HG03066 (cell line): ENCODE measurements around the gene RNF11.

Source experiments
- ATAC-seq: cut with Tn5 transposase; IDR thresholded peaks from one replicate; pipeline ENCODE4 v1.9.1; 2021; ENCODE audit warnings: low read depth; ENCODE audit not compliant: unreplicated experiment

RNF11 gene

GRCh38 chr1:51293898-51294515 is 57.9 kb downstream of the RNF11 start:
- ATAC-seq = no peak

DNA sequence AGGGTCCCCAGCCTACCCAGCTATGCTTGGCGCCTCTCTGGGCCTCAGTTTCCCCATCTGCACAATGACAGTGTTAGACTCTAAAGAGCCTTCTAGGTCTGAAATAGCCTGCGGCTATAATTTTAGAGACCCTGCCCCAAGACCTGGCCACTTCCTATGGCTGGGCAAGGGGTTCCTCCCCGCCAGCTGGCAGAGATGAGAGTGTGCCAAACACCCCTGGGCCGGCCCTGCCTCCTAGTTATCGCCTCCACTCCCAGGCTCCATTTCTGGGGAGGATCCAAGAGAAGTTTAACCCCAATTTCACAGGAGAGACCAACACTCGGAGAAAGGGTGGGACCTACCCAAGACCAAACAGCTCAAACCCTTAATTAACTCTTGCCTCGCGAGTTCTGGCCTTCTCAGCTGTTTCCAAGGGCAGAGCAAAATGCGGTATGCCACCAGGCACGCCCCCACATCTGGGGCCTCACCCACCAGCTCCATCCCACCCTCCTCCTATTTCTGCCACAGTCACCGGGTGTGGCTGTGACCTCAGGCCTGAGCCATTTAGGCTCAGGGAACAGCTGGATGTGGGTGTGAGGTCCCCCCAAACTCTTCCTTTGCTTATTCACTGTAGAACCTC is 58.6 kb downstream of the RNF11 start:
- no peak for ATAC-seq

- no peak for ATAC-seq
Measured at GRCh38 chr1:51295926-51296325, 59.9 kb downstream of the RNF11 start.

GRCh38 chr1:51296383-51297357 is 60.6 kb downstream of the RNF11 start:
- ATAC-seq = peak; percentile 57

DNA sequence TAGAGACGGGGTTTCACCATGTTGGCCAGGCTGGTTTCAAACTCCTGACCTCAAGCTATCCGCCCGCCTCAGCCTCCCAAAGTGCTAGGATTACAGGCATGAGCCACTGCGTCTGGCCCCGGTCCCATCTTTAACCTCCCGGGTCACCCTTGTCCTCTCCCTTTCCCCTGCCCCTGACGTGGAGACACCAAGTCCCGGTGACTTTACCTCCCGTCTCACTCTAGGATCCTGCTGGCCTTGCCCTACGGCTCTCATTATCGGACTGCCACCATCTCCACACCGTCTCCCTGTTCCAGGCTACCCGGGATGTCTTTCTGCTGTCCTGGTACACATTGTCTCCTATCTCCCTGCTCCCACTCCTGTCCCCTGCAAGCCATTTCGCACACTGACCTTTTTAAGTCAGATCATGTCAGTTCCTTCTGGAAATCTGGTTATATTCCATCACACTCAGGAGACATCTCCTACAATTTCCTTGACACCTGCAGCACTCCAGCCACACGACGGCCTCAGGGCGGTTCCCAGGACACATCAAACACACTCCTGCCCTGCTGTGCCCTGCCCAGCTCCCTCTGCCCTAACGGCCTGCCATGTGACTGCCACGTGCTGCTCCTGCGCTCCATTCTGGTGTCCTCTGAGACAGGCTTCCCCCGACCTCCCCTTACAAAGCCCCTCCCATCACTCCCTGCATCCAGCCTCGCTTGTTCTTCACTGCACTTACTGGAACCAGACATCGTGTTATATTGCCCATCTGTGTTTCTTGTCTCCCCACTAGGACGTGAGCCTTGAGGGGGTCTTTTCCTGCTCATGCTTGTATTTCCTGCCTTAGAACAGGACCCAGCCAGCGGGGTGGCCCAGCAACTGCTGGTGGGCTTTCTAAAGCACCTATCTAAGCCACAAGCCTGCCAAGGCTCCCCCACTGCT is 61.6 kb downstream of the RNF11 start:
- ATAC-seq = no peak

DNA sequence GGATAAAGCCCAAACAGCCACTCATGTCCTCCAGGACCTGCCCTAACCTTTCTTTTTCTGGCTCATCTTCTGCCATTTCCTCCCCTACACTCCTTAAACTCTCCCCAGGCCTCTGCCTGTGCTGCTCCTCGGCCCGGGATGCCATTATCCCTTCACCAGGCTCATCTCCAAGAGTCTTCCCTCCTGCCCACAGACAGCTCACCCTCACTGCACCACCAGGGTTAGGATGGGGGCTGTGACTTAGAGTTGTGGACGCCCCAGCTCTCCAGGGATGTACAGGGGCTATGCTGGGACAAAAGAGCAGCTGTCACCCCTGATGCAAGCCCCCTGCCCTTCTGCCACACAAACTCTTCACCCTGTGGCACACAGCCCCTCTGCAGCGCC is 62.2 kb downstream of the RNF11 start:
- no peak for ATAC-seq

GRCh38 chr1:51299185-51299885 is 63.3 kb downstream of the RNF11 start:
- ATAC-seq = no peak

DNA sequence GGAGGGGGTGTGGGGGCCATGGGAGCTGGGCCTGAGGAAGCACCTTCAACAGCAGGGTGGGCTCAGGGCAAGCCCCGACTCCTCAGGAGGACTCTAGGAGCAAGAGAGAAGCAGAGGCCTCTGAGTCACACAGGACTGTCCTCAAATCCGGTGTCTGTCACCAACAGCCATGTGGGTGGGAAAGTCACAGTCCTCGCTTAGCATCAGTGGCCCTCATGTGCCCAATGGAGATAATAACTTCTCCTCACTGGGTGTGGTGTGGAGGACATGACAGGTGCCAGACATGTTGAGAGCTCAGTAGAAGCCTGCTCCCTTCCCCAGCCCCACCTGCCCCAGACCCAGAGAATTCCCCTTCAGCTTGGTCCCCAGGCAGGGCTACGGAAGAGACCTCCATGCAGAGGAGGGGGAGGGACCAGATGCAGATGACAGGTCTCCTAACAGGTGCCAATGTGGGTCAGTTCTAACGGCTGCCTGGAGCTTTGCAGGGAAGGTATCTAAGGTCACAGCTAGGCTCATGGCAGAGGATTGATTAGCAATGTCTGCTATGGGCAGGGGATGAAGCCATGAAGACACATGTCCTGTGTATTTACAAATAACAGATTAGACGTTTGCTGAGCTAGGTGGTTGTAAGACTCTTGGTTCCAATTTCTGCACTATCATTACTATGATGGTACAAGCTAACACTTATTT is 64.1 kb downstream of the RNF11 start:
- ATAC-seq = no peak

- ATAC-seq = peak; percentile 40
Measured at GRCh38 chr1:51301152-51301843, 65.2 kb downstream of the RNF11 start.

DNA sequence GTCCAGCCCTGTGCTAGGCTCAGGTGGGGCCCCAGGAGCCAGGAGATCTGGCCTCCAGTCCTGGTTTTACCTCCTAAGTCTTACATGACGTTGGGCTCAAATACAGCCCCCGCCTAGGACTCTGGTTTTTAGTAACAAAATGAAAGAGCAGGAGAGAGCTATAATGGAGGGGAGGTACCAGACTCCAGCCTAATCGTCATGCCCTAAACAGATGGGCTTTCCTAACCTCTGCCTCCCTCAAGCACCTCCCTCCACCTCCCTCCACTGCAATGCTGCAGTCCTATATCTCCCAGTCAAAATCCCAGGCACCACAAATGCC is 65.7 kb downstream of the RNF11 start:
- no peak for ATAC-seq

DNA sequence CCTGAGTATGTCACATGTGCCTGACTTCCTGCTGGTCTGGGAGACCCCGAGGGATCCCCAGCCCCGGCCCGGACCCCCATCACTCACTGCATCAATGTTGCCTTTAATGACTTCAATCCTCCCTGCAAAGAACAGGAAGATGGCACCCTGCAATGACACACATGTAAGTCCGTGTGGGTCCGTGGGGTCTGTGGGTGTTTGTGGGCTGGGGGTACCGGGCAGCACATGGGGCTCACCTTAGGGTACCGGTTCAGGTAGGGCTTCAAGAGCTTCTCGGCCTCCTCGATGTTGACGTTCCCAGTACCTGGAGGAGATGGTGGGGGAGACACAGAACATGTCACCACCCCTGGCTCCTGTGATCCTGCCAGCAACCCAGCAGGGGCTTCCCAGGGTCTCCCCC is 66.2 kb downstream of the RNF11 start:
- ATAC-seq = no peak

- no peak for ATAC-seq
Measured at GRCh38 chr1:51302746-51303145, 66.7 kb downstream of the RNF11 start.

GRCh38 chr1:51303315-51303714 is 67.2 kb downstream of the RNF11 start:
- ATAC-seq = no peak

DNA sequence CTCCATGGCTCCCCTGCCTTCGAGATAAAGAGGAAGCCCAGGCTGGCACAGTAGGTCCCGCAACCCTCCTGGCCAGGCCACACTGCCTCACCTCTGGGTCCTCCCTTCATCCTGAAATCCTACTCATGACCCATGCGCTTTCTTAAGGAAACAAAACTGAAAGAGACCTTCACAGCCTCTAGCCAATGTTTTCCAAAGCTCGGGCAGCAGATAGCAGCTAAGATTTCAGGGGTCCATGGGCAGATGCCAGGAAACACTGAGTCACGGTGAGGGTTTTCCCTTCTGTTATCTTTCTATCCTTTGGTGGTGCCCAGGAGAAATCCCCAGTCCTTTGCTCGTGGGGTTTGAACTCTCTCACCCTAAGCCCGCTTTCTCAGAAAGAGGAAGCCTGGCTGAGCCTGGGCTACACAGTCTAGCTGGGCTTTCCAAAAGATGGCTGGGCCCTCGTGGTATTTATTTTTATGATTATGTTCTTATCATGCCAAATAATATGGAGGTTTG is 67.7 kb downstream of the RNF11 start:
- no peak for ATAC-seq

GRCh38 chr1:51304360-51304759 is 68.3 kb downstream of the RNF11 start:
- ATAC-seq = no peak

DNA sequence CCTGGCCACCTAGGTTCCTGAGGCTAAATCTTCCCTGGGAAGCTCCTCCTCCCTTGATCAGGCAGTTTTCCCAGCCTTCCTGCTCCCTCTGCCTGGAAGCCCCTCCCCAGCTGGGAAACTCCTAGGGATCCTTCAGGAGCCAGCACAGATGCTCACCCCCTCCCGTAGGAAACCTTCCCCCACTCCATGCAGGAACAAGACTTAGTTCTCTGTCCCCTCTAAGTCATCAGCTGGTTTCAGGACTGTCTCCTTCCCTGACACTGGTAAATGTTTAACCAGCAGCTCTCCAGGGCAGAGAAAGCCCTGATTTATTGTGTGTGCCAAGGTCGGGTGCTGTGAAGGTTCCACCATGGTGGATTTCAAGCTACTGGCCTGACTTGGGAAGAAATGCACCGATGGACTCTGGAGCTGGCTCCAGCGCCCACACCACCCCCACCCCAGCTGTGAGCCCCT is 69.3 kb downstream of the RNF11 start:
- ATAC-seq = no peak

DNA sequence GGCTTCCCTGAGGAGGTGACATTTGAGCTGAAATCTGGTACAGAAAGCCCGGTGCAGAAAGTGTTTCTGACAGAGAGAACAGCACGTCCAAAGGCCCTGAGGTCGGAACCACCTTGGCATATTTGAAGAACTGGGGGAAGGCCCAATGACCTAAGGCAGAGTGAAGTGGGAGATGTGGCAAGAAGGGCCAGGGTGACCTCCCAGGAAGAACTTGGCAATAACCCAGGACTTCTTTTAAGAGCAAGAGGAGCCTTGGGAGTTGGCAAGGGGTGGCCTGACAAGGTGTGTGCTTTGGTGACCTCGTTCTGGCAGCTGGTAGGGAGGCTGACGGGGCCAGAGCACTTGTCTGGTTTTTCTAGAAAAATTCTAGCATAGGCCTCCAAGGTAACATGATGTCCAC is 70.9 kb downstream of the RNF11 start:
- ATAC-seq = no peak

DNA sequence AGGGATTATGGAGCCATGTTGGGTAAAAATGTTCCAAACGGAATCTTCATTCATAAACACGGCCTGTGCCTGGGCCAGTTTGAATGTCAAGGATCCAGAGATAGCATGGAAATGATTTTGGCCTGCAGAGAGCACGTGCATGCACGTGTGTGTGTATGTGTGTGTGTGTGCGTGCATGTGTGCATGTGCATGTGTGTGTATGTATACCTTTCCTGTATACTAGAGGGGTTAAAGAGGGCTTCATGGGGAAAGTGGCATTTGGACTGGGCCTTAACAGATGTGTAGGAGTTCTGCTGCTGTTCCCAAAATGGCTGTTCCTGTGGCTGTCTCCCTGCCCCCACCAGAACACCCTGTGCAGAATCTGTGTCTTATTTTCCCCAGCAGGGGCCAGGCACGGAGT is 72.6 kb downstream of the RNF11 start:
- no peak for ATAC-seq

GRCh38 chr1:51309291-51309690 is 73.2 kb downstream of the RNF11 start:
- ATAC-seq = no peak
